ENCODE data around the gene GFRAL. TPM values are rescaled to one million over a fixed set of nuclear protein-coding genes. Genes with fewer than 3 reads are reported as not detected.

GFRAL gene
- total RNA-seq, 2 experiments from 2014 or later, result not detected

GRCh38 chr6:55388211-55388610, 60.9 kb downstream of the GFRAL start:
- no peaks in the 10 kb centered on the region for H3K79me2 ChIP-seq (ENCODE audit: insufficient read depth, low read depth, low read length)
- no peak overlapping the region for H3K4me3 ChIP-seq (ENCODE audit: low read depth, low read length, poor library complexity, severe bottlenecking)
- no peak overlapping the region for H3K4me2 ChIP-seq (ENCODE audit: low read length)
- H4K20me1 ChIP-seq (ENCODE audit: insufficient read depth, low read length), result no peaks in the 10 kb centered on the region
- intact Hi-C loops (cut with micrococcal nuclease; ENCODE audit: unreplicated experiment), result no loop called here
- BruUV-seq (replicated peaks), result no TSS peak
- no peak overlapping the region for H2AFZ ChIP-seq (ENCODE audit: low read length)
- H3K9me2 ChIP-seq (ENCODE audit: insufficient read depth, low read length), result no peaks in the 10 kb centered on the region
- POLR2A ChIA-PET, result interaction anchor here (0.6 kb wide), 1 partner anchor 412 kb away, joined by 4 read pairs; no protein-coding TSS in a partner anchor
- no peaks in the 10 kb centered on the region for H3K4me1 ChIP-seq (ENCODE audit: insufficient read depth, low read length, poor library complexity, severe bottlenecking)
- no peak for TF ChIP-seq CTCF (conservative IDR thresholded peaks at IDR 0.05; ENCODE audit: low read length)
- no peak for TF ChIP-seq EZH2phosphoT487 (IDR thresholded peaks at IDR 0.05; ENCODE audit: borderline replicate concordance, low read depth, low read length)
- no peak overlapping the region for H3K27ac ChIP-seq (ENCODE audit: low read depth, low read length, poor library complexity, severe bottlenecking)
- no peak for DNase-seq (ENCODE audit: low spot score)
- H3K9me3 ChIP-seq (ENCODE audit: low read length), result no peaks in the 10 kb centered on the region
- H3K36me3 ChIP-seq (ENCODE audit: insufficient read depth, low read length), result no peaks in the 10 kb centered on the region
- CTCF ChIA-PET (ENCODE audit: unreplicated experiment), result no interaction called here

GRCh38 chr6:55395871-55396270, 68.6 kb downstream of the GFRAL start:
- Histone ChIP-seq H3K9me3 (ENCODE audit: low read length) (no peaks in the 10 kb centered on the region), H2AFZ (ENCODE audit: low read length) (no peak overlapping the region), H3K27ac (ENCODE audit: low read depth, low read length, poor library complexity, severe bottlenecking) (no peak overlapping the region), H3K4me1 (ENCODE audit: insufficient read depth, low read length, poor library complexity, severe bottlenecking) (no peaks in the 10 kb centered on the region), H3K79me2 (ENCODE audit: insufficient read depth, low read depth, low read length) (no peaks in the 10 kb centered on the region), H3K36me3 (ENCODE audit: insufficient read depth, low read length) (no peaks in the 10 kb centered on the region), H3K4me3 (ENCODE audit: low read depth, low read length, poor library complexity, severe bottlenecking) (no peak overlapping the region), H3K4me2 (ENCODE audit: low read length) (no peak overlapping the region), H4K20me1 (ENCODE audit: insufficient read depth, low read length) (no peaks in the 10 kb centered on the region), H3K9me2 (ENCODE audit: insufficient read depth, low read length) (no peaks in the 10 kb centered on the region)
- no peak for DNase-seq (ENCODE audit: low spot score)
- BruUV-seq (replicated peaks), result no TSS peak
- TF ChIP-seq CTCF (conservative IDR thresholded peaks at IDR 0.05; ENCODE audit: low read length) (no peak), EZH2phosphoT487 (IDR thresholded peaks at IDR 0.05; ENCODE audit: borderline replicate concordance, low read depth, low read length) (no peak)
- ChIA-PET POLR2A (no interaction called here), CTCF (ENCODE audit: unreplicated experiment) (no interaction called here)
- intact Hi-C loops (cut with micrococcal nuclease; ENCODE audit: unreplicated experiment), result no loop called here

GRCh38 chr6:55397986-55398385, 70.7 kb downstream of the GFRAL start:
- Histone ChIP-seq H3K79me2 (ENCODE audit: insufficient read depth, low read depth, low read length) (no peaks in the 10 kb centered on the region), H3K4me1 (ENCODE audit: insufficient read depth, low read length, poor library complexity, severe bottlenecking) (no peaks in the 10 kb centered on the region), H4K20me1 (ENCODE audit: insufficient read depth, low read length) (no peaks in the 10 kb centered on the region), H3K9me2 (ENCODE audit: insufficient read depth, low read length) (no peaks in the 10 kb centered on the region), H3K4me3 (ENCODE audit: low read depth, low read length, poor library complexity, severe bottlenecking) (no peak overlapping the region), H3K27ac (ENCODE audit: low read depth, low read length, poor library complexity, severe bottlenecking) (no peak overlapping the region), H2AFZ (ENCODE audit: low read length) (no peak overlapping the region), H3K36me3 (ENCODE audit: insufficient read depth, low read length) (no peaks in the 10 kb centered on the region), H3K4me2 (ENCODE audit: low read length) (no peak overlapping the region), H3K9me3 (ENCODE audit: low read length) (no peaks in the 10 kb centered on the region)
- TF ChIP-seq EZH2phosphoT487 (IDR thresholded peaks at IDR 0.05; ENCODE audit: borderline replicate concordance, low read depth, low read length) (no peak), CTCF (conservative IDR thresholded peaks at IDR 0.05; ENCODE audit: low read length) (no peak)
- no peak for DNase-seq (ENCODE audit: low spot score)
- intact Hi-C loops (cut with micrococcal nuclease; ENCODE audit: unreplicated experiment), result no loop called here
- ChIA-PET POLR2A (interaction anchor here (0.7 to 1.0 kb wide), 2 partner anchors 17 to 34 kb away, joined by 3 read pairs; no protein-coding TSS in a partner anchor), CTCF (ENCODE audit: unreplicated experiment) (interaction anchor here (0.6 kb wide), 1 partner anchor 20 kb away, joined by 3 read pairs; no protein-coding TSS in a partner anchor)
- no TSS peak for BruUV-seq (replicated peaks)
